GM13977 (cell line): Measurements from ENCODE around the gene NABP2.

Source experiments
- DNase-seq: peaks from one replicate; pipeline ENCODE4 v3.0.0; 2012; ENCODE audit warnings: low spot score
- in situ Hi-C: fragments of 300-500 bp; cut with MboI; formaldehyde crosslinking; loops from one replicate; pipeline ENCODE4 v1.12.0; 2022; ENCODE audit warnings: low sequenced_read_pairs, low pct_unique_long_range_greater_than_20kb, mixed read lengths, inconsistent platforms; ENCODE audit not compliant: unreplicated experiment
- TF ChIP-seq, protein P1 (sequence below): IDR thresholded peaks from 2 replicates; pipeline ENCODE4 v1.5.1; 2012; ENCODE audit warnings: mild to moderate bottlenecking, control low read depth; ENCODE audit not compliant: insufficient read depth; ENCODE audit errors: extremely low read depth, missing control alignments

NABP2 gene

DNA sequence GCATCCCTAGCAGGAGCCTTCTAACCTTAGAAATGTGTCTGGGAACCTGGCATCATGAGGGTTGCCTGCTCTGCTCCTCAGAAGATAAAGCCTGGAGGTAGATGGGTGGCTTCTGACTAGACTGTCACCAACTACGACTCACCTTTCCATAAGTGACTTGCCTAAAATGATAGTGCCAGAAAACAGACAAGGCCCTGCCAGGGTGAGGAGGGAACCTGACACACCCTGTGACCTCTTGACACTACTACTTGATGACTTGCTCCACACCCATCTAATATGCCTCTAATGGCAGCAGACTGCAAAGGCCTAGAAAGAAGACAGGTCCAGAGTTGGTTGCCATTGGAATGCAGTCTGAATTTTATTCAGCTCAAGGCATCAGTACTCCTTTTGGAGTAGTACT, 11.8 kb upstream of the NABP2 start:
- TF ChIP-seq, protein P1, sequence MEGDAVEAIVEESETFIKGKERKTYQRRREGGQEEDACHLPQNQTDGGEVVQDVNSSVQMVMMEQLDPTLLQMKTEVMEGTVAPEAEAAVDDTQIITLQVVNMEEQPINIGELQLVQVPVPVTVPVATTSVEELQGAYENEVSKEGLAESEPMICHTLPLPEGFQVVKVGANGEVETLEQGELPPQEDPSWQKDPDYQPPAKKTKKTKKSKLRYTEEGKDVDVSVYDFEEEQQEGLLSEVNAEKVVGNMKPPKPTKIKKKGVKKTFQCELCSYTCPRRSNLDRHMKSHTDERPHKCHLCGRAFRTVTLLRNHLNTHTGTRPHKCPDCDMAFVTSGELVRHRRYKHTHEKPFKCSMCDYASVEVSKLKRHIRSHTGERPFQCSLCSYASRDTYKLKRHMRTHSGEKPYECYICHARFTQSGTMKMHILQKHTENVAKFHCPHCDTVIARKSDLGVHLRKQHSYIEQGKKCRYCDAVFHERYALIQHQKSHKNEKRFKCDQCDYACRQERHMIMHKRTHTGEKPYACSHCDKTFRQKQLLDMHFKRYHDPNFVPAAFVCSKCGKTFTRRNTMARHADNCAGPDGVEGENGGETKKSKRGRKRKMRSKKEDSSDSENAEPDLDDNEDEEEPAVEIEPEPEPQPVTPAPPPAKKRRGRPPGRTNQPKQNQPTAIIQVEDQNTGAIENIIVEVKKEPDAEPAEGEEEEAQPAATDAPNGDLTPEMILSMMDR: no peak
- in situ Hi-C loops: no loop called here
- no peak for DNase-seq

DNA sequence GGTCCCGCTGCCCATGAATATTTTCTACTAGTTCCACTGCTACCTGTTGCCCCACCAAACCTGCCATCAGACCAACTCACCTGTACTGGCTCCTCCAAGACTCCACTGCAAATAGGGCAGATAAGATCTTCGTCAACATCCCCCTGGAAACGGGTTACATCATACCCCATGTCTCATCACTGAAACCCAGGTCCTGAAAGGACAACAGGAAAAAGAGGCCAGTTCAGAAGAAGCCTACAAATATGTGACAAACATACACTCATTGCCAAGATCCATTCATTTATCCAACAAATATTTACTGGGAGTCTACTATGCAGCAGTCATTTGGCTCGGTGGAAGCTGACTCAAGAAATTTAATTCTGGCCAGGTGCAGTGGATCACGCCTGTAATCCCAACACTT, 10.3 kb upstream of the NABP2 start:
- no peak for DNase-seq
- TF ChIP-seq, protein P1: no peak
- in situ Hi-C loops: no loop called here

DNA sequence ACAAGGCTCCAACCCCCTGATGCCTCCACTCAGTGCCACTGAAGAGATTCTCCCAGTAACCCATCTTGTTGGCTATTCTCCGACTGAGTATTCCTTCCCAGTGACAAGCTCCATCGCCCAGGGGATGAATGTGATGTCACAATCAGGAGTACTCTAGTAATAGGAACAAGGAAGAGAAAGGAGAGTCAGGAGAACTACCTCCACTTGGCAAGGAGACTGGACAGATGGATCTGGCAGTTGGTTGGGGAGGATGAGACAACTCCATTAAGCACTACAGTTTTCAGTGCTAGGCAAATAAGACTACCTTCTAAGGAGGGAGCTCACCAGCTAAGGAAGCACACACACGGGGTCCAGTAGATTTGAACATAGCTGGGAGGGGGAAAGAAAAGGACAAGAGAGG, 7.7 kb upstream of the NABP2 start:
- in situ Hi-C loops: no loop called here
- no peak for DNase-seq
- TF ChIP-seq, protein P1: no peak

DNA sequence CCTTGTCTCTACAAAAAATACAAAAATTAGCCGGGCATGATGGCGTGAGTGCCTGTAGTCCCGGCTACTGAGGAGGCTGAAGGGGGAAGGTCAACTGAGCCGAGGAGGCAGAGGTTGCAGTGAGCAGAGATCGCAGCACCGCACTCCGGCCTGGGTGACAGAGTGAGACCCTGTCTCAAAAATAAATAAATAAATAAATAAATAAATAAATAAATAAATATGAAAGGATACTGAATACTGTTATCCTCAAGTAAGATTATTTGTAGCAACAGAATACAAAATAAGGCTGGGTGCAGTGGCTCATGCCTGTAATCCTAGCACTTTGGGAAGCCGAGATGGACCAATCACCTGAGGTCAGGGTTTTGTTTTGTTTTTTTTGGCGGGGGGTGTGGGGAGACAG, 4.3 kb upstream of the NABP2 start:
- TF ChIP-seq, protein P1: no peak
- no peak for DNase-seq
- in situ Hi-C loops: no loop called here

DNA sequence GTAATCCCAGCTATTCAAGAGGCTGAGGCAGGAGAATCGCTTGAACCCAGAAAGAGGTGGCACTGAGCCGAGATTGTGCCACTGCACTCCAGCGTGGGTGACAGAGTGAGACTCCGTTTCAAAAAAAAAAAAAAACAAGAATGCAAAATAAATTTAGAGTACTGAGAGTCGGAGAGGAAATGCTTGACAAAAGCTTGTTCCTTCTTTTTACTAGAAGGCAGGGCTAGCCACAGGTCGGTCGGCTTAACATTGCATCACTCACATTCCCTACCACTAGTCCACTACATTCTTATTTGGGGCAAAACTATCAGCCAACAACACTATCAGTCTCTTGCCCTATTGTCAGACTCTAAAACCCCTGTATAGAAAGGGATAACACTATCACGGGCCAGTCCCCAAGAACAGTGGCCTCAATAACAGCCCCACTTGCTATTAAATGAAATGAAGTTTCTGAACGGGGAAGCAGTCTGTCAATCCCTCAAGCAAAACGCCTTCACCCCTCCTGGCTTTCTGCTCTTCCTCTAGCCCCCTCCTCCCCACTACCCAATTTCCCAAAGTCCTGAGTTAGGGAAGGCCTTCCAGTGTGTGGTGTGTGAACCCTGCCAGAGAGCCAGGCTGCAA, 3.4 kb upstream of the NABP2 start:
- in situ Hi-C loops: no loop called here
- TF ChIP-seq, protein P1: no peak
- DNase-seq: peak; percentile 29

DNA sequence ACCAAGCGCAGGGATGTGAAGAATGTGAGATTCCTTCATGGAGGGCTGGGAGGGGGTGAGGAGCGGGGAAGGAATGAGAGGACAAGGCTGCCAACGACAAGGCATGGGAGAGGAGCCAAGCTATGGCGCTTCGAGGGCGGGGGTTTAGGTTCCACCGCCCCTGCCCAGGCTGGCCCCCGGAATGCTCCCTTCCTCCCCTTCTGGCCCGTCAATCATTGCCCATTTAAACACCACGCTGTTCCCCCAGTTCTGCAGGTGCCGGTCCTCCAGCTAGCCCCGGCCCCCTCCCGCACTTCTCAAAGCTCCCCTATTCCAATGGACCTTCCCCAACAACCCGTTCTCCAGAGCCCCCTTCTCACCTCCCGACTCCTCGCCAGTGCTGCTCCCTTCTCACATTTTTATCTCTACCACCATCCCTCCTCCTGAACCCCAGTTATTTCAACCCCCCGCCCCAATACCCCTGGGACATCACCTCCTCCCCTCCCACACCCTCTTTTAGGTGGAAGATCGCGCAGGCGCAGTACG, 2.8 kb upstream of the NABP2 start:
- in situ Hi-C loops: no loop called here
- no peak for DNase-seq
- TF ChIP-seq, protein P1: no peak
